Osteocyte (in vitro differentiated cells): ENCODE data around the gene TBC1D19. TPM values are rescaled to one million over a fixed set of nuclear protein-coding genes. Genes with fewer than 3 reads are reported as not detected.
"Not testable (repeated sequence)": the region's sequence is repeated elsewhere in the genome, so short reads cannot be mapped to it uniquely, and the experiment has no call there.

ENCODE experiments used
- DNase-seq: peaks from one replicate; pipeline ENCODE4 v3.0.0; 2021; ENCODE audit warnings: mixed read lengths; ENCODE audit not compliant: unreplicated experiment; ENCODE audit errors: extremely low spot score
- H3K27ac Mint-ChIP-seq: one replicate; pipeline ENCODE4 v1.8.0; 2021; ENCODE audit warnings: mild to moderate bottlenecking, mixed read lengths; ENCODE audit not compliant: unreplicated experiment
- H3K27me3 Mint-ChIP-seq: one replicate; pipeline ENCODE4 v1.8.0; 2021; ENCODE audit warnings: mixed read lengths; ENCODE audit not compliant: unreplicated experiment
- H3K36me3 Mint-ChIP-seq: one replicate; pipeline ENCODE4 v1.8.0; 2021; ENCODE audit warnings: mixed read lengths; ENCODE audit not compliant: unreplicated experiment
- H3K4me1 Mint-ChIP-seq: one replicate; pipeline ENCODE4 v1.8.0; 2021; ENCODE audit warnings: mixed read lengths; ENCODE audit not compliant: unreplicated experiment
- H3K4me3 Mint-ChIP-seq: one replicate; pipeline ENCODE4 v1.8.0; 2021; ENCODE audit warnings: mild to moderate bottlenecking, moderate library complexity, mixed read lengths; ENCODE audit not compliant: unreplicated experiment
- H3K9me3 Mint-ChIP-seq: one replicate; pipeline ENCODE4 v1.8.0; 2021; ENCODE audit warnings: mixed read lengths; ENCODE audit not compliant: unreplicated experiment
- total RNA-seq: library from RNA; stranded (reverse); gene quantifications from 2 replicates; pipeline ENCODE4 v1.2.1, GENCODE V29; 2021
- TF ChIP-seq, protein P1 (sequence below): fragments of 200-600 bp; sonication (generic); IDR thresholded peaks from 2 replicates; pipeline ENCODE4 v1.5.0; 2021; ENCODE audit warnings: antibody characterized with exemption, mild to moderate bottlenecking, moderate library complexity

Gene TBC1D19
- total RNA-seq, 1 donor from 2014 or later: 13.5 TPM

DNA sequence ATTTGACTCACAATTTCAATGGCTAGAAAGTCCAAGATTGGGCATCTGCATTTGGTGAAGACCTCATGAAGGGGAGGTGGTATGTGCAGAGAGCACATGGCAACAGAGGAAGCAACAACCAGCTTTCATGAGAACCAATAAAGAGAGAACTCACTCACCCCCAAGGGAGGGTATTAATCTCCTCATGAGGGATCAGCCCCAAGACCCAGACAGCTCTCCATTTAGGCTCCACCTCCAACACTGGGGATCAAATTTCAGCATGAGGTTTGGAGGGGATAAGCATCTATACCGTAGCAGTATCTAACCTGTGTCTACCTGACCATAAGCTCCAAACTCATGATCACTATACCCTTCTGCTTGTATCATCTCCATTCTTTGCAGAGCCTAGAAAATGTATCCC, 9.3 kb upstream of the TBC1D19 start:
- no peaks in the 10 kb centered on the region for H3K27me3 Mint-ChIP-seq
- TF ChIP-seq, protein P1, sequence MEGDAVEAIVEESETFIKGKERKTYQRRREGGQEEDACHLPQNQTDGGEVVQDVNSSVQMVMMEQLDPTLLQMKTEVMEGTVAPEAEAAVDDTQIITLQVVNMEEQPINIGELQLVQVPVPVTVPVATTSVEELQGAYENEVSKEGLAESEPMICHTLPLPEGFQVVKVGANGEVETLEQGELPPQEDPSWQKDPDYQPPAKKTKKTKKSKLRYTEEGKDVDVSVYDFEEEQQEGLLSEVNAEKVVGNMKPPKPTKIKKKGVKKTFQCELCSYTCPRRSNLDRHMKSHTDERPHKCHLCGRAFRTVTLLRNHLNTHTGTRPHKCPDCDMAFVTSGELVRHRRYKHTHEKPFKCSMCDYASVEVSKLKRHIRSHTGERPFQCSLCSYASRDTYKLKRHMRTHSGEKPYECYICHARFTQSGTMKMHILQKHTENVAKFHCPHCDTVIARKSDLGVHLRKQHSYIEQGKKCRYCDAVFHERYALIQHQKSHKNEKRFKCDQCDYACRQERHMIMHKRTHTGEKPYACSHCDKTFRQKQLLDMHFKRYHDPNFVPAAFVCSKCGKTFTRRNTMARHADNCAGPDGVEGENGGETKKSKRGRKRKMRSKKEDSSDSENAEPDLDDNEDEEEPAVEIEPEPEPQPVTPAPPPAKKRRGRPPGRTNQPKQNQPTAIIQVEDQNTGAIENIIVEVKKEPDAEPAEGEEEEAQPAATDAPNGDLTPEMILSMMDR: no peak
- H3K9me3 Mint-ChIP-seq: no peaks in the 10 kb centered on the region
- DNase-seq: no peak
- no peak overlapping the region for H3K4me3 Mint-ChIP-seq
- H3K4me1 Mint-ChIP-seq: peaks cover 32% of the 10 kb centered on the region
- H3K27ac Mint-ChIP-seq: no peak overlapping the region
- peaks cover 2% of the 10 kb centered on the region for H3K36me3 Mint-ChIP-seq

DNA sequence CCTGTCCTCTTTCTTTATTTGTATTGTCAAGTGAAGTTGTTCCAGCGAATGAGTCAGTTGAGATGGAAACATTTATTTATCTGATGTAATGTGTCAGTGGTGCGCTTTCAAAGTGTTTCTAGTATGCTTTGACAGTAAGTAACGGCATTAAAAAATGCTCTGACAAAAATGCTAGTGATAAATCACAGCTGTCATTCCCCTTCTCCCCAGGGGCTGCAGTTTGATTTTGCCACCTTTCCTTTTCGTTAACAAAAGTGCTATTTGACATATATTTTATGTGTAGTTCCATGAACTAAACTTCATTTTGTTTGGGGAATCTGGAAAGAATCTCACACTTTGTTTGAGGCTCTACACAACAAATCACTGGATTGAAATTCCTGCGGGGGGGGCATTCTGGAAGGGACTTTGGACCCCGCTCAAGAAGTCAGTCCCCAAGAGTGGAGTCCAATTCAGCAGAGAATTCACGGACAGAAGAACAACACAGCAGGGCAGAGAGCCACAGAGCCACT, 7.6 kb upstream of the TBC1D19 start:
- TF ChIP-seq, protein P1: no peak
- Mint-ChIP-seq H3K4me1 (peaks cover 27% of the 10 kb centered on the region), H3K4me3 (no peak overlapping the region), H3K27me3 (no peaks in the 10 kb centered on the region), H3K36me3 (no peaks in the 10 kb centered on the region), H3K27ac (peak overlapping the region; percentile 89), H3K9me3 (no peaks in the 10 kb centered on the region)
- DNase-seq: no peak

DNA sequence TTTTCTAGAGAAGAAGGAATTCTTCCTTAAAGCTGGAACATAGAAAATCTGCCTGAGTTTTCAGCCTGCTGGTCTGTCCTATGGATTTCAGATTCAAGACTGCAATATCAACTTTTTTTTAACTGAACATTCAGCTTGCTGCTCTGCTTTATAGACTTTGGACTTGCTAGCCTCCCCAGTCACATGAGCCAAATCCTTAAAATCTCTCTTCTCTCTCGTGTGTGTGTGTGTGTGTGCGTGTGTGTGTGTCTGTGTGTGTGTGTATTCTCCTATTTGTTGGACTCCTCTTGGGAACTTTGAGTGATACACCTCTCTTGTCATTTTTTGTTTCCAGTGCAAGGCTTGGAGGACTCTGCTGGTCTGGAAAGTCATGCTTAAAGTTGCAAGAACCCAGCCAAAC, 6.8 kb upstream of the TBC1D19 start:
- peak overlapping the region; percentile 89 for H3K27ac Mint-ChIP-seq
- no peaks in the 10 kb centered on the region for H3K9me3 Mint-ChIP-seq
- H3K4me3 Mint-ChIP-seq: no peak overlapping the region
- no peaks in the 10 kb centered on the region for H3K27me3 Mint-ChIP-seq
- TF ChIP-seq, protein P1: no peak
- no peak for DNase-seq
- H3K4me1 Mint-ChIP-seq: peaks cover 27% of the 10 kb centered on the region
- no peaks in the 10 kb centered on the region for H3K36me3 Mint-ChIP-seq

DNA sequence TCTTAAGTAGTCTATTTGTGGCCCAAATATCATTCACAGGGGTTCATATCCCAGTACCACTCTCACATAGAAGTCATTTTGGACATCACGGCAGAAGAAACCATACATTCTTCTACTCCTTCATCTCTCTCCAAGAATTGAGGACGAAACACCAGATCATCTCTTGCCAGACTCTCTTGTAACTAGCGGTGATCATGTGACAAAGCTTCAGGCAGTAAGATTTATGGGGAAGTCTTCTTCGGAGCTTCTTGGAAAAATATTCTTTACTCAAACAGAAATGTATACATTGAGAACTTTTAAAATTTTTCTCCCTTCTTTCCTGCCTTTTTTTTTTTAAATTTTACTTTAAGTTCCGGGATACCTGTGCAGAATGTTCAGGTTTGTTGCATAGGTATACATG, 4.7 kb upstream of the TBC1D19 start:
- no peaks in the 10 kb centered on the region for H3K9me3 Mint-ChIP-seq
- H3K27ac Mint-ChIP-seq: no peak overlapping the region
- no peak for DNase-seq
- H3K4me1 Mint-ChIP-seq: peaks cover 30% of the 10 kb centered on the region
- no peaks in the 10 kb centered on the region for H3K36me3 Mint-ChIP-seq
- no peaks in the 10 kb centered on the region for H3K27me3 Mint-ChIP-seq
- H3K4me3 Mint-ChIP-seq: no peak overlapping the region
- TF ChIP-seq, protein P1: no peak

DNA sequence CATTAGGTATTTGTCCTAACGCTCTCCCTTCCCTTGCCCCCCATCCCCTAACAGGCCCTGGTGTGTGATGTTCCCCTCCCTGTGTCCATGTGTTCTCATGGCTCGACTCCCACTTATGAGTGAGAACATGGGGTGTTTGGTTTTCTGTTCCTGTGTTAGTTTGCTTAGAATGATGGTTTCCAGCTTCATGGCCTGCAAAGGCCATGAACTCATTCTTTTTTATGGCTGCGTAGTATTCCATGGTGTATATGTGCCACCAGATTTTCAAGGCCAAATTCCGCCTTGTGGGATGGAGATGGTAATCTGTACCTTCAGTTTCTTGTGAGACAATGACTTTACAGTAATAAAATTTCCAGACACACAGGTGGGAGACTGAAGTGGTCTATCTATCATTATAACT, 2.5 kb upstream of the TBC1D19 start:
- H3K27me3 Mint-ChIP-seq, H3K36me3 Mint-ChIP-seq, H3K9me3 Mint-ChIP-seq, DNase-seq, H3K27ac Mint-ChIP-seq, H3K4me3 Mint-ChIP-seq: not testable (repeated sequence)
- H3K4me1 Mint-ChIP-seq: peaks cover 32% of the 10 kb centered on the region

DNA sequence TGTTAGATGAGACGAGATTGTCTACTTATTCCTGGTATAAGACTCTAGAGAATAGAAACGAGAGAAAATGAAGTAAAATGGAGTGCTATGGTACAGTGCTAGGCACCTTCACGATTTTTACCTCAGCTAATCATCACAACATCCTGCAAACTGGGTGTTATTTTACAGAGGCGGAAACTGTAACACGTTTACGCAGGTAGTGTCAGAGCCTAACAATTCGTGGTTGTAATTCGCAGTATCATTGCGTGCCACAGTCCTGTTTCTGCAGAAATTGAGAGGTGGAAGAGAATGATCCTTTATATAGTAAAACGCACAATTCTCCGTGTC, 383 bp upstream of the TBC1D19 start:
- TF ChIP-seq, protein P1: no peak
- peak overlapping the region; percentile 98 for H3K4me3 Mint-ChIP-seq
- no peaks in the 10 kb centered on the region for H3K27me3 Mint-ChIP-seq
- peaks cover 6% of the 10 kb centered on the region for H3K36me3 Mint-ChIP-seq
- no peak for DNase-seq
- peaks cover 26% of the 10 kb centered on the region for H3K4me1 Mint-ChIP-seq
- peak overlapping the region; percentile 97 for H3K27ac Mint-ChIP-seq
- peaks cover 4% of the 10 kb centered on the region for H3K9me3 Mint-ChIP-seq
